Panc1 (cell line): ENCODE measurements around the gene MAP3K20.

Source experiments
- CTCF ChIP-seq: fragments of 450-650 bp; IDR thresholded peaks from 2 replicates; pipeline ENCODE4 v1.5.1; 2017; ENCODE audit warnings: mild to moderate bottlenecking
- SIN3A ChIP-seq: IDR thresholded peaks from 2 replicates; pipeline ENCODE4 v1.6.1; 2012; ENCODE audit warnings: low read depth, mild to moderate bottlenecking, low read length, moderate library complexity, borderline replicate concordance; ENCODE audit not compliant: insufficient read depth

DNA sequence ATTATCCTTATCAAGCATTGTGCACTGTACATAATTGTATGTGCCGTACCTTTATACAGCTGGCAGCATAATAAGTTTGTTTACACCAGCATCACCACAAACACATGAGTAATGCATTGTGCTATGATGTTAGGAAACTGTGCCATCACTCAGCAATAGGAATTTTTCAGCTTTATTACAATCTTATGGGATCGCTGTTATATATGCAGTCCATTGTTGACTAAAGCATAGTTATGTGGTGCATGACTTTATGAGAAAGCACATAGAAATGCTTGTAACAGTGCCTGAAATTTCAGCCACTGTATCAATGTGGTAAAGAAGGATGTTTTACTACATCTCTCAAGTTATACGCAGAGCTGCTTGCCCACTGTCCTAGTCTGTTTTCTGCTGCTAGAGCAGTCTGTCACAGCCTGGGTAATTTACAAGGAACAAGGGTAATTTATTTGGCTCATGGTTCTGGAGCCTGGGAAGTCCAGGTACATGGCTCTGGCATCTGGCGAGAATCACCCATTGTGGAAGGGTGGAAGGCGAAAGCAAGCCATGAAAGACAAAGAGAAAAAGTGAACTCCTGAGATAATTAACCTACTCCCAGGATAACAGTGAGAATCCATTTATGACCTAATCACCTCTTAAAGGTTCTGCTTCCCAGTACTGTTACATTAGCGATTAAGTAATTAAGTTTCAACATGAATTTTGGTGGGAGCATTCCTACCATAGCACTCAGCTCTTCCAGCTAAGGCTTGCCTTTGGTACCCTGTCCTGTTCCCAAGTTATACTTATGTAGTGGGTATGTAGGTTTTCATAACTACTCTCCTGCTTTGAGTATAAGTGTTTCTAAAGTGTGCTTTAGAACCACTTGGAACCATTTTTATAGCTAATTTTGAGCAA is 4.6 kb downstream of the MAP3K20 start:
- no peak for TF ChIP-seq CTCF
- TF ChIP-seq SIN3A, result no peak
